Keratinocyte (primary cell): ENCODE results near the gene POU4F3.

Experiments used
- EZH2 ChIP-seq: IDR thresholded peaks from one replicate; pipeline ENCODE4 v1.6.1; 2012; ENCODE audit warnings: inconsistent platforms, mild to moderate bottlenecking, low read length, moderate library complexity
- TF ChIP-seq, protein P1 (sequence below), 3 experiments: IDR thresholded peaks in 1 of 3; conservative IDR thresholded peaks in 1 of 3; optimal IDR thresholded peaks in 1 of 3; 2 replicates in 2 of 3; 3 replicates in 1 of 3; pipeline versions ENCODE3 to v1.5.1; 2011; ENCODE audit warnings: low read length in 3 of 3, mild to moderate bottlenecking in 3 of 3, moderate library complexity in 2 of 3, control low read depth in 1 of 3, inconsistent platforms in 1 of 3; ENCODE audit not compliant: insufficient read depth in 2 of 3; ENCODE audit errors: extremely low read depth in 1 of 3

DNA sequence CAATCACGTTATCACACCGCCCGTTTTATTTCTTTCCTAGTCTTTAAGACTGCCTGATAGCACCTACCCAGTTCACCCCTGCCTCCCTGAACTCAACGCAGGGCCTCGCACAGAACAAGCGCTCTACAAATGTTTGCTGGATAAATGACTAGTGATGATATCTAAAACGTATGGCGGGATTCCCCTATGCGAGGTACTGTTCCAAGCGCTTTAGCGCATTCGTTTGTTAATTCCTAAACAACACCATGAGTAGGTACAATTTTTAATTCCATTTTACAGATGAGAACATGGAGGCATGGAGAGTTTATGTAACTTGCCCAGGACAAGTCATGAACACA, 6.6 kb downstream of the POU4F3 start:
- TF ChIP-seq EZH2: no peak
- TF ChIP-seq, protein P1, sequence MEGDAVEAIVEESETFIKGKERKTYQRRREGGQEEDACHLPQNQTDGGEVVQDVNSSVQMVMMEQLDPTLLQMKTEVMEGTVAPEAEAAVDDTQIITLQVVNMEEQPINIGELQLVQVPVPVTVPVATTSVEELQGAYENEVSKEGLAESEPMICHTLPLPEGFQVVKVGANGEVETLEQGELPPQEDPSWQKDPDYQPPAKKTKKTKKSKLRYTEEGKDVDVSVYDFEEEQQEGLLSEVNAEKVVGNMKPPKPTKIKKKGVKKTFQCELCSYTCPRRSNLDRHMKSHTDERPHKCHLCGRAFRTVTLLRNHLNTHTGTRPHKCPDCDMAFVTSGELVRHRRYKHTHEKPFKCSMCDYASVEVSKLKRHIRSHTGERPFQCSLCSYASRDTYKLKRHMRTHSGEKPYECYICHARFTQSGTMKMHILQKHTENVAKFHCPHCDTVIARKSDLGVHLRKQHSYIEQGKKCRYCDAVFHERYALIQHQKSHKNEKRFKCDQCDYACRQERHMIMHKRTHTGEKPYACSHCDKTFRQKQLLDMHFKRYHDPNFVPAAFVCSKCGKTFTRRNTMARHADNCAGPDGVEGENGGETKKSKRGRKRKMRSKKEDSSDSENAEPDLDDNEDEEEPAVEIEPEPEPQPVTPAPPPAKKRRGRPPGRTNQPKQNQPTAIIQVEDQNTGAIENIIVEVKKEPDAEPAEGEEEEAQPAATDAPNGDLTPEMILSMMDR (optimal IDR thresholded peaks at IDR 0.05 in 1 of 3, IDR thresholded peaks at IDR 0.05 in 1 of 3, conservative IDR thresholded peaks at IDR 0.05 in 1 of 3; ENCODE audit: extremely low read depth in 1 of 3, insufficient read depth in 2 of 3, low read length in 3 of 3): no peak
